Brain microvascular endothelial cell (primary cell): Measurements from ENCODE around the gene TRUB2.
A peak's percentile ranks its signal among the peaks of the same experiment; 100 is the strongest.
"Not testable (repeated sequence)": the region's sequence is repeated elsewhere in the genome, so short reads cannot be mapped to it uniquely, and the experiment has no call there.

Experiments
- DNase-seq: peaks from one replicate; pipeline ENCODE4 v3.0.0-alpha.2; 2020
- H3K27ac ChIP-seq: fragments of 250-450 bp; sonication (Bioruptor Pico); 2 replicates; pipeline ENCODE4 v1.5.1; 2020; ENCODE audit warnings: mild to moderate bottlenecking, moderate library complexity
- H3K27me3 ChIP-seq: fragments of 250-450 bp; sonication (Bioruptor Pico); replicated peaks from 2 replicates; pipeline ENCODE4 v1.5.1; 2020; ENCODE audit warnings: mild to moderate bottlenecking
- H3K36me3 ChIP-seq: fragments of 250-450 bp; sonication (Bioruptor Pico); replicated peaks from 2 replicates; pipeline ENCODE4 v1.5.1; 2020; ENCODE audit warnings: mild to moderate bottlenecking
- H3K4me3 ChIP-seq: 2 replicates; pipeline ENCODE4 v1.5.1; 2011; ENCODE audit warnings: low read depth, mild to moderate bottlenecking, control low read depth, low read length, moderate library complexity
- CTCF ChIP-seq: IDR thresholded peaks from 2 replicates; pipeline ENCODE4 v1.5.1; 2011; ENCODE audit warnings: low read depth, mild to moderate bottlenecking, moderate library complexity, low read length, control low read depth, inconsistent platforms; ENCODE audit errors: missing control alignments
- in situ Hi-C: cut with HindIII; loops from 2 replicates; pipeline ENCODE4 v1.10.0; 2017; ENCODE audit warnings: low sequenced_read_pairs, low pct_ligation_motif_present

TRUB2 gene

GRCh38 chr9:128280084-128280622 lies 42.1 kb downstream of the TRUB2 start:
- Histone ChIP-seq H3K27ac (no peak overlapping the region), H3K4me3 (no peak overlapping the region), H3K36me3 (peaks cover 2% of the 10 kb centered on the region), H3K27me3 (no peaks in the 10 kb centered on the region)
- no peak for DNase-seq
- in situ Hi-C loops = no loop called here
- TF ChIP-seq CTCF = no peak

DNA sequence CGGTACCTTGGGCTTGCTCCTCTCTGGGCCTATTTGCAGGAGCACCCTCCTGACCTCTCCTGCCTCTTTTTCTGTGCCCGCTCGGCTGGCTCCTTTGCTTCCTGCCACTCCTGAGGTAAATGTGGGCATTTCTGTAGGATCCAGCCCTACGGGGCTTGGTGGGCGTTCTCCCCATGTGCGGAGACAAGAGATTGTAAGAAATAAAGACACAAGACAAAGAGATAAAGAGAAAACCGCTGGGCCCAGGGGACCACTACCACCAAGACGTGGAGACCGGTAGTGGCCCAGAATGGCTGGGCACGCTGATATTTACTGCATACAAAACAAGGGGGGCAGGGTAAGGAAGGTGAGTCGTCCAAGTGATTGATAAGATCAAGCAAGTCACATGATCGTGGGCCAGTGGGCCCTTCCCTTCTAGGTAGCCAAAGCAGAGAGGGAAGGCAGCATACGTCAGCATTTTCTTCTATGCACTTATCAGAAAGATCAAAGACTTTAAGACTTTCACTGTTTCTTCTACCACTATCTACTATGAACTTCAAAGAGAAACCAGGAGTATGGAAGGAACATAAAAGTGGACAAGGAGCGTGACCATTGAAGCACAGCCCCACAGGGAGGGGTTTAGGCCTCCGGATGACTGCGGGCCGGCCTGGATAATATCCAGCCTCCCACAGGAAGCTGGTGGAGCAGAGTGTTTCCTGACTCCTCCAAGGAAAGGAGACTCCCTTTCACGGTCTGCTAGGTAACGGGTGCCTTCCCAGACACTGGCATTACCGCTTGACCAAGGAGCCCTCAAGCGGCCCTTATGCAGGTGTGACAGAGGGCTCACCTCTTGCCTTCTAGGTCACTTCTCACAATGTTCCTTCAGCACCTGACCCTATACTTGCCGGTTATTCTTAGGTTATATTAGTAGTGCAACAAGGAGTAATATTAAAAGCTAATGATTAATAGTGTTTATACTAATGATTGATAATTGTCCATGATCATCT lies 42.9 kb downstream of the TRUB2 start:
- H3K27ac ChIP-seq, H3K4me3 ChIP-seq, H3K36me3 ChIP-seq, H3K27me3 ChIP-seq, DNase-seq, in situ Hi-C loops: not testable (repeated sequence)

GRCh38 chr9:128276574-128277270 lies 45.5 kb downstream of the TRUB2 start:
- H3K27ac ChIP-seq = peak overlapping the region; percentile 40
- in situ Hi-C loops = no loop called here
- H3K27me3 ChIP-seq = no peaks in the 10 kb centered on the region
- DNase-seq = no peak
- H3K4me3 ChIP-seq = peak overlapping the region; percentile 95
- TF ChIP-seq CTCF = no peak
- peaks cover 22% of the 10 kb centered on the region for H3K36me3 ChIP-seq

DNA sequence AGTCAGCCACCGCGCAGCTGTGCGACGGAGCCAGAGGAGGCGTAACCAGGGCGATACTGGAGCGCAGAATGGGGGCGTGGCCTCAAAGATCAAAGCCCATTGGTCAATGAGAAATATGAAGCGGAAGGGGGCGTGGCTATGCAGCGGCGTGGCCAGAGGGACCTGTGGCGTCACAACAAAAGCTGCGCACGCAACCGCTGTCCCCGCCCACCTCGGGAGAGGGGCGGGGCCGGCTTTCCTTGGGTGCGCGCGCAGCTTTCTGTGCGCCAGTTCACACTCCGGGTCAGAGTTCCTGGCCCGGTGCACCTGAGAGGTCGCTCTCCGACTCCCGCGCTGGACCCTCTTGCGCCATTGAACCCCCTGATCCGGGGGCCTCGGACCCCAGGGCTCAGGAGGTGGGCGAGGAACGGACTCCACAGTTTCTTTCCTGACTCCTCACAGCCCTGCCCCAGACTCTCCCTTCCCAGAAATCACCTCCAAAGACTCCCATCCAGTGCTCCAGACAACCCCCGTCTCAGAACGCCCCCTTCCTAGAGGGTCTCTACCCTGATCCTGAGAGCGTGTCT lies 46.2 kb downstream of the TRUB2 start, which contains the start of gene SWI5:
Gene SWI5, plus strand, starts transcription at position 269 of the 566 bp plus-strand sequence.
- peak; percentile 99 for DNase-seq
- Histone ChIP-seq H3K36me3 (peaks cover 28% of the 10 kb centered on the region), H3K27me3 (no peaks in the 10 kb centered on the region), H3K27ac (peak within 1 kb of the TSS; percentile 98), H3K4me3 (peak within 1 kb of the TSS; percentile 95)
- in situ Hi-C loops = no loop called here
- TF ChIP-seq CTCF = no peak

GRCh38 chr9:128275198-128276007 lies 46.8 kb downstream of the TRUB2 start, which contains the start of gene GOLGA2:
GOLGA2 (minus strand) TSS chr9:128276007; CDS start chr9:128275976, 31 bp downstream.
- peak; percentile 54 for DNase-seq
- TF ChIP-seq CTCF = no peak
- peaks cover 31% of the 10 kb centered on the region for H3K36me3 ChIP-seq
- no peaks in the 10 kb centered on the region for H3K27me3 ChIP-seq
- in situ Hi-C loops = no loop called here
- peak within 1 kb of the TSS; percentile 98 for H3K27ac ChIP-seq
- peak within 1 kb of the TSS; percentile 95 for H3K4me3 ChIP-seq
